HG03442 (cell line): ENCODE data around the gene ASAP2.

Source experiments
- ATAC-seq: cut with Tn5 transposase; IDR thresholded peaks from one replicate; pipeline ENCODE4 v1.9.1; 2021; ENCODE audit warnings: mild to moderate bottlenecking, moderate library complexity; ENCODE audit not compliant: unreplicated experiment

The ASAP2 gene

DNA sequence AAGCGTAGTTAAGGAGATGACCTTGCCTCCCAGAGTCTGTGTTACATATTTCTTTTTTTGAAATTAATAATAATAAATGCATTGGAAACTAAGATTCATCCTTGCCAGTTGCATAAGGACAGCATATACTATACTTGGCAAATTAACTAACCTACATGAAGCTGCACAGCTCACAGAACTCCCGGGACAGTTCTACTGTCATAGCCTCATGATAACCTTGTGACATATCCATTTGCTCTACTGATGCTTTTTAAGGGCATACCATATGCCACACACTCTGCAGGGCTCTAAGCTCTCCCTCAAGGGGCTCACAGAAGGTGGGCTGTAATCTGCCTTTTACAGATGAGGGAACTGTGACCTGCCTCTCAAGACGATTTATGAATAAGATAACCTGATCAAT, 212.9 kb downstream of the ASAP2 start:
- ATAC-seq, result no peak

DNA sequence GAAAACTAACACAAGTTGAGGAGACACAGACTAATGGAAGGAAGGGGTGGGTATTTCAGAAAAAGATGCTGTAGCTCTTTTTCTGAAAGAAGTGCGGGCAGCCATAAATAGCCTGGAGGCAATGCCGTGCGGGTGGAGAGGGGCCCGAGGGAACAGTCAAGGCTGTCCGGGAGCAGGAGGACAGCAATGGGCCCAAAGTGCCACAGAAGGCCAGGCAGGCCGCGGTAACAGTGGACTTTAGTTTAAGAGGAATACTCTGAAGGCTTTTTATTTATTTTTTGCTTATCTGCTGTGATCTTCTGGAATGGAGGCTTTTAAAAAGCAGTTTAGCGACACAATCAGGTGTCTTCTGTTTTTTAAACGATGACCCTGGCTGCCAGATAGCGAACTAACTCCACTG, 213.9 kb downstream of the ASAP2 start:
- no peak for ATAC-seq

DNA sequence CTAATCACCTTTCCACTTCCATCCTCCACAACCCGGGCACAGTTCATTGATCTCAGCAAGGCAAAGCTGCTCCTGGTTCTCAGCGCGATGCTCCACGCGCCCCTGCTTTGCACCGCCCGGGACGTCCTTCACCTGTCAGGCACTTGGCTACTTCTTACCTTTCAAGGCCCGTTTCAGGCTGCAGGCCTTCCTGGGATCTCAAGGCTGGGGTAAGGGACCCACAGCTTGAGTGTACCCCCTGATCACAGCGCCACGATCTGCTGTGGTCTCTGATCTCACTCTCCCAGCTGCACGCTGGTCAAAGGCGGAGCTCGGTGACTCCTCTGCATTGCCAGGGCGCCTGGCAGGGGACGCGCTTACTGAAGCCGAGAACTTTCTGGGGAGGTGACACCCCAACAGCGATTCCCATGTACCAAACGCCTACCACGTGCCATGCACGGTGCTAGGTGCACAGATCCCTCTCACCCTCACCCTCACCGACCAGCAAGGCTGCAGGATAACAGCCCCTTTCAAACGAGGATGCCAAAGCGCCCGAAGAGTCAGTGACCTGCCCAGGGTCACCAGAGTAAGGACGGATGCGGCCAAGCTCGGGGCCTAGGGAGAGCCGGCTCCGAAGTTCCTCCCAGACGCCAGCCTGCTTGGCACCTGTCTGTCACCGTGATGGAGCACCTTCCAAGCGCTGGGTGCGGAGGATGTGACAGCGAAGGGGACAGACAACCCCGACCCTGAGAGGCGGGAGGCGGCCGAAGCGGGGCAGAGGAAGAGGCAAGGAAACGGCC, 215.9 kb downstream of the ASAP2 start:
- ATAC-seq, result peak; percentile 24

DNA sequence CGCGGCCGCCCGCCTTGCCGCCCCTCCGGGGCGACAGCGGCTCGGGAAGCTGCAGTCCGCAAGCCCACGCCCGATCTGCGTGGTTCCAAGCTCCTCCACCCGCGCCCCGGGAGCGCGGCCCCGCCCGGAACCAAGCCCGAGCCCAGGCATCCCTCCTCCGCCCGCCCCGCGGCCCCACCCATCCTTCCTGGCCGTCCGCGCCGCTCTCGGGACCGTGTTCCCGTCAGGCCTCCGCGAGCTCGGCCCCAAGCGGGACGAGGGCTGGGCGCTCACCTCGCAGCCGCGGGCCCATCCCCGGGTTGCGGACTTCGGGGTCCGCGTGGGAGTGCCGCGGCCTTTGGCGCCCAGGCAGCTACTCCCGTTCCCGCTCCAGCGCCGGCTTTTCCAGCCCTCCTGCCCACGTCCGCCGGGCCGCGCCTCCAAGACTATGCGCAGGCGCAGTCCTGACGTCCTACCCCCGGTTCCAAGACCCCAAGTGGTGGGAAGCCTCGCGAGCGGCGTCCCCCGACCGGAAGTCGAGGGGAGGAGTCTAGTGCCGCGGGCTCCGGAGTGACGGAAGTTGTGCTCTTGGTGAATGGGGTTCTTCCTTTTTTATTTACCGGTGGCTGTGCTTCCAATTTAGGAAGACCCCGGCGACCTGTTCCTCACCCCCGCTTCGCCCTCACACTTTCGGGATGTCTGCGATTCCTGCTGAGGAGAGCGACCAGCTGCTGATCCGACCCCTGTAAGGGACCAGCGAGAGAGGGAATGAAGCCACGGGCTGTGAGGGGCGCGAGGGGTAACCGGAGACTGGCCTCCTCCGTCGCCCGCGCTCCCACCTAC, 216.7 kb downstream of the ASAP2 start, which contains the start of the genes CPSF3 and ITGB1BP1:
Gene CPSF3, plus strand, starts transcription at position 555 of the 822 bp plus-strand sequence. Its CDS starts 120 bp downstream, at position 675.
Gene ITGB1BP1, minus strand, starts transcription at position 429 of the 822 bp plus-strand sequence. CDS start 4,831 bp downstream, outside the sequence.
- peak; percentile 78 for ATAC-seq

DNA sequence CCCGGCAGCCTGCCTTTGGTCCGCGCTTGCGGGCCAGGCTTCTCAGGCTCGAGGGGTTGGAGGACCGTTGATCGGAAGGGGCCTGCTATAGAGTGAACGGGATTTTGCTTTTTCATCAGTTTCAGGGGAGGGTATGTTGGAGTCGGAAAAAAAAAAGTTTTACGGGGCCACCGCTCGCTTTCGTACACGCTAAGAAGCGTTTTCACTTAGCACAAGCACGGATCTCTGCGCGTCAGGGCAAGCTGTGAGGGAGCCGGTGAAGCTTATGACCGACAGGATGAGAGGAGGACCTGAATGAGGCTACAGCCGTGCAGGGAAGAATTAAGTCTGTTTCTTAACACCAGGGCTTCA, 217.3 kb downstream of the ASAP2 start:
- peak; percentile 5 for ATAC-seq

DNA sequence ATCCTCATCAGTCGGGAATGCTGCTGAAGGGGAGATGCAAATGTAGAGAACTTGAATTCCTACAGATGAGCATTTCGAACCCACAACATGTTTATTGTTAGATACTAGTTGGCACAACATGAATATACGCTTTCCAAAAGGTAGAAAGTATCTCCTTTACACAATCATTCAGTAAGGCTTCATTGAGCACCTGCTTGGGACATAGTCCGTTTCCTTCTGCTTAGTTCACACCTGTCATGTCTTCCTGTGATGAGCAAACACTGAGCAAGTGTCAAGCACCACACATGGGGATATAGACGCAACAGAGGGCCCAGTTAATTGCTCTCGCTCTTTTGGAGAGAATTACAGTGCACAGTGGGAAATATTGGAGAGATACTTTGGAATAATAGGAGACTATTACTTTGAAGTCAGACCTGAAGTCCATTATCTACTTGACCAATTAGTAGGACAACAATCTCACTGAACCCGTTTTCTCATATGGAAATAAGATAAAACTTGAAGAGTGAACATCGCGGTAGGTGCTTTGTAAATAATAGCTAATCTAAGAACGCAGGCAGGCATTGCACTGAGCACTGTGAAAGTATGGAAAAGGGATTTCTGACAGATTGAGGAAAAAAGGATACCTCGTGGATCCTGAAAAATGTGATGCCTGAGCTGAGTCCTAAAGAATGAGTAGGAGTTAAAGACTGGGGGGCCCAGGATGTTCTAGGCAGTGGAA, 218.0 kb downstream of the ASAP2 start:
- ATAC-seq, result no peak

DNA sequence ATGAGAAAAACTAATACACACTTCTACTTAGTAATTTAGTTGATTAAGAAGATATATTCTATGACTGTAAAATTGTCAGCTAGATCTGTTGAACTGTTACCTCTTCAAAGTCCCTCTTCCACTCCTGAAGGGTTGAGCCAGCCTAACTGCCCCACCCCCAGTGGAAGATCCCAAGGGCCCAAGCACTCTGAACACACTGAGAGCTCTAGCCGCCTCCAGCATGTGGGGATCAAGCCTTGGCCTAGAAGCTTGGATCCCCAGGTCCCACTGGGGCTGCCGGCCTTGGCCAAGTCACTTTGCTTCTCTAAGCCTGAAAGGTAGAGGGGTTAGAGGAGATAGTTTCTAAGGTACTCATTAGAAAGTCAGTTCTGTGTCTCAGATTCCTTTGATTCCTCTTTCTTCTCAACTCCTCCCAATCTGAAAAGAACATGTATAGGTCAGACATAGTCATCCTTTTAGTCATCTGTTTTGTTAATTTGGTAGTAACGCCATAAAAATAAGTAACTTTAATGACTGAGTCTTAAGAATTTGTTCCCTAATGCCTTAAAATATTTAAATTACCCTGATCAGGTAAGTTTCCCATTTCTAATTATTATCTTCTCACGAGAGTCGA, 222.5 kb downstream of the ASAP2 start:
- no peak for ATAC-seq

DNA sequence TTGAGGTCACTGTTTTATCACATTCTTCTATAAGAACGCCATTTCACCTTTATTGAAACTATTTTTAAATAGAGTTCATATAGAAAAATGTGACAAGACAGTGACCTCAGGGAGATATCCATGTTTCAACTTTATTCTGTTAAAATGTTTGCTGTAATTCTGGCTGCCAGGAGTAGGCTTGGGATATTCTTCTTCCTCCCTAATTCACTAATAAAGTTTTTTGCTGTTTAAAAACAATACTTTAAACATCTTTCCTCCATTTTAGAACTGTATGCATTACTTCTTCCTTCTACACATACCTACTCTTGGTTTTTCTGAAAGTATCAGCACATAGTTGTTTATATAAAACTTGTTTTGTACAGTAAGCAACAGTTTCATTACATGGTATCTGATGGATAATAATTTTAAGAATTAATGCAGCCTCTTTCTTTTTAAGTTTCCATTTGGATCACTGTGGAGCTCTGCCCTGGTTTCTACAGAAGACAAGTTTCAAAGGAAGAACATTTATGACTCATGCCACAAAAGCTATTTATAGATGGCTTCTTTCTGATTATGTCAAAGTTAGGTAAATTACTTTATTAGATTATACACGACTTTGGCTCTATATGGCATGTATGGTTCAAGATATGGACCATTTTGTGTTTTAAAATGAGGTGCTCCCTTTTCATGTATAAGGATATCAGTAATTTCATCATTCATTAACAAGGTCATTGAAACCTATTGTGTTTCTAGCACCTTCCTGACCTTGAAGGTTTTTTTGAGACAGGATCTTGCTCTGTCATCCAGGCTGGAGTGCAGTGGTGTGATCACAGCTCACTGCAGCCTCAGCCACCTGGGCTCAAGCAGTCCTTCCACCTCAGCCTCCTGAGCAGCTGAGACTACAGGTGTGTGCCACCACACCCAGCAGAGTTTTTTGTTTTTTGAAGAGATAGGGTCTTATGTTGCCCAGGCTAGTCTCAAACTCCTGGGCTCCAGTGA, 224.0 kb downstream of the ASAP2 start:
- ATAC-seq, result no peak

DNA sequence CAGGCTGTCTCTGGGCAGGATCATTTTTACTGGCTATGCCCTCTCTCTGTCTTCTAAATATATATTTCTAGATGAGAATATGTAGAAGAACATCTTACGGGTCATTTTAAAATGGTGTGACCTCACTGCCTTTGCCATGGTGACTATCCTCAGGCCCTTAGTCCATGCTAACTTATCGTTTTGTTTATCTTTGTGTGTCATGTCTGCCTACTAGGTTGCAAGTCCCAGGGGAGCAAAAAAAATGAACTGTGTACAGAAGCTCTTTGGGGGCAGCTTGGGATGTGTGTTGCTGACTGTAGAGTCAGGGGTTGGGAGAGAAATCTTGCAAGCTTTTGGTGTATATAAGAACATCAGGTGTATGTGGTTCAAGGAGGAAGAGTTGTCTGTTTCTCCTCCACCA, 227.9 kb downstream of the ASAP2 start:
- ATAC-seq, result no peak

DNA sequence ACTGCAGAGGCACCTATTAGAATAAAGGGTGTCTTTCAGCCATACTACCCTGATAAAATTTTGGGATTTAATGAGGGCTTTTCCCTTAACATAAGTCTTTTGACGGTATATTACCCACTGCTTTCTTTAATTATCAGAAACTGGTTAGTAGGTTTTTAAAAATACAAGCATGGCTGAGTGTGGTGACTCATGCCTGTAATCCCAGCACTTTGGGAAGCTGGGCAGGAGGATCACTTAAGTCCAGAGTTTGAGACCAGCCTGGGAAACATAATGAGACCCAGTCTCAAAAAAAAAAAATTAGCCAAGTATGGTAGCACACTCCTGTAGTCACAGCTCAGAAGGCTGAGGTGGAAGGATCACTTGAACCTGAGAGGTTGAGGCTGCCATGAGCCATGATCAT, 232.9 kb downstream of the ASAP2 start:
- ATAC-seq, result no peak

DNA sequence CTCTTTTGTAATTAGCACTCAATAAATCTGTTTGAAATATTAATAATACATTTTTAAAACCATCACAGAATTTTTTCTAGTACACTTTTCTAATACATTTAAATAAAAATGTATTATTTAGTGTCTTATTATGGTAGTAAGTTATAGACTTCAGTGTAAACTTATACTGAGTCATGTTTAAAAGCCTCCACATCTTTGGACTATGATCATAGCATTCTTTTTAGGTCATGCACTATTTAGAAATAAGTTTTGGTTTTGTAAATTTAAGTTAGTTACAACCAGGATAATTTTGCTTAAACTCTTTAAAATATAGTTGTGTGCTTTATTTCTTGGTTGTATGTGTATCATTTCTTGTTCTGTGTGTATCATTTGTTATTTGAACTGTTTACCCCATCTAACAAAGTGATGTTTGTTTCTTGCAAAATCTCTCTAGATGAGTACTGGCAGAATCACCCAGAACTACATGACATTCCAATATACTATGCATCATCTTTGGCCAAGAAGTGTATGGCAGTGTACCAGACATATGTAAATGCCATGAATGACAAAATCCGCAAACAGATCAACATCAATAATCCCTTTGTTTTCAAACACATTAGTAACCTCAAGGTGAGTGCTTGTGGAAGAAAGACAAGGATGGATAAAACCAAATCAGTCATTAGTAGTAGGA, 233.6 kb downstream of the ASAP2 start:
- no peak for ATAC-seq

DNA sequence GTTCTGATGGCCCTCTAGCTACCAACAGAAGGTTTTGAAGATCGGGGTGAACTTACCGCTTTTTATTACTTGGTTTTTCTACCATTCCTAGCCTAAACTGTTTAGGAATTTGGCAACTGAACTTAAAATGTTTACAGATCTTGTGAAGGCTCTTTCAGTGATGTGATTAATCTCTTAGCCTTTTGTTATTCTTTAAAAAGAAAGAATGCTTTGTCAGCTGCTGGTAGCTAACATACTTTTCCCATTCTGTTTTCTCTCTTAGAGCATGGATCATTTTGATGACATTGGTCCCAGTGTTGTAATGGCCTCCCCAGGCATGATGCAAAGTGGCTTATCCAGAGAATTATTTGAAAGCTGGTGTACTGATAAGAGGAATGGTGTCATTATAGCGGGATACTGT, 234.9 kb downstream of the ASAP2 start:
- no peak for ATAC-seq

DNA sequence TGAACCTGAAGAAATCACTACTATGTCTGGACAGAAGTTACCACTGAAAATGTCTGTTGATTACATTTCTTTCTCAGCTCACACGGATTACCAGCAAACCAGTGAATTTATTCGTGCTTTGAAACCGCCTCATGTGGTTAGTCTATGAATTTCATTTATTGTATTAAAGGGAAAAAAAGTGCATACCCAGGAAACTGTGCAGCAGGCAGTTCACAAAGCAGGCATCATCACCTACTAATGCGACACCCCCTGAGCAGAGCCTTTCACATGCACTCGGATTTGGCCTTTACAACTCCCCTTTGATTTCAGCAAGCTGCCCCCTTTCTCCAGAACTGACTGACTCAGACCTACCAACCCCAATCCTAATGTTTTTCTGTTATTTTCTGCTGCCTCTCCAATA, 236.9 kb downstream of the ASAP2 start:
- no peak for ATAC-seq

DNA sequence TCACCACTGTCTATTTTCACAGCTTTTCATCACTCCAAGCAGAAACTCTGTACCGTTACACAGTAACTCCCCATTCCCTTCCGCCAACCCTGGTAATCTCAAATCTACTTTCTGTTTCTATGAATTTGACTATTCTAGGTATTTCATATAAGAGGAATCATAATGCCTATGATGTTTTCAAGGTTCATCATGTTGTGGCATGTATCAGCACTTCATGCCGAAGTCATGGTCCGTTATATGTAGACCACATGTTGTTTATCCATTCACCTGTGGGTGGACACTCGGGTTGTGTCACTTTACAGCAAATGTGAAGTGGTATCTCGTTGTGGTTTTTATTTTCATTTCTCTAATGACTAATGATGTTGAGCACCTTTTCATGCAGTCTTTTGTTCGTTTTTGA, 238.5 kb downstream of the ASAP2 start:
- ATAC-seq, result no peak

DNA sequence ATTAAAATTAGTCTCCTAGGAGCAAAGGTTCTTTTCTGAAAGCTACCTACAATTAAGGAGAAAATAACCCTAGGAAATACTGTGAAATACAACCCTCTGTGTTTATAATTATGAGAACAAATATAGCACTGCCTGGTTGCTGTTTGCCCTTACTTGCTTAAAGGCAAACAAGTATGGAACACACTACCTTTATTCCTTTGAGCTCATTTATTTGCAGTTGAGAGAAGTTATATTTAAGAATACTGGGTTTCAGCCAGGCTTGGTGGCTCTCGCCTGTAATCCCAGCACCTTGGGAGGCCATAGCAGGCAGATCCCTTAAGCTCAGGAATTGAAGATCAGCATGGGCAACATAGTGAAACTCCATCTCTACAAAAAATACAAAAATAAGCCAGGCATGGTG, 244.6 kb downstream of the ASAP2 start:
- ATAC-seq, result no peak
